Measurements from ENCODE around the gene SERPINA4.
A peak's percentile ranks its signal among the peaks of the same experiment; 100 is the strongest.

Gene SERPINA4

GRCh38 chr14:94543449-94544124 is 17.7 kb upstream of the SERPINA4 start:
- DNase-seq: no peak

DNA sequence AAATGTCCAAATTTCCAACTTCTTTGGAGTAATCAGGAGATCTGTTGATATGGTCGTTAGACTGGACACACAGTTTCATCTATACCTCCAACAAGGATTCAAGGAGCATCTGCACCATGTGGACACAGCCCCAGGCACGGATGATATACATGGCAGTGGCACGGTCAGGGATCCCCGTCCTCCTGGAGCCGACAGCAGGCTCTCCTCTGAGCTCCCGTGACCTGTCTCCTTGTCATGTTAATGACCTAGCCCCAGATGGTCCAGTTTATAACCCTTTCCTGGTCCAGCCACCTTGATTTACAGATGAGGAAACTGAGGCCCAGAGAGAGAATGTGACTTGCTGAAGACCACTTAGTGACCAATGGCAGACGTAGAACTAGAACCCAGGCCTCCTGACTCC is 16.5 kb upstream of the SERPINA4 start:
- no peak for DNase-seq

- DNase-seq: no peak
These were observed 16.0 kb upstream of the SERPINA4 start for GRCh38 chr14:94545131-94545841.

GRCh38 chr14:94547151-94547680 is 14.0 kb upstream of the SERPINA4 start:
- DNase-seq: no peak

DNA sequence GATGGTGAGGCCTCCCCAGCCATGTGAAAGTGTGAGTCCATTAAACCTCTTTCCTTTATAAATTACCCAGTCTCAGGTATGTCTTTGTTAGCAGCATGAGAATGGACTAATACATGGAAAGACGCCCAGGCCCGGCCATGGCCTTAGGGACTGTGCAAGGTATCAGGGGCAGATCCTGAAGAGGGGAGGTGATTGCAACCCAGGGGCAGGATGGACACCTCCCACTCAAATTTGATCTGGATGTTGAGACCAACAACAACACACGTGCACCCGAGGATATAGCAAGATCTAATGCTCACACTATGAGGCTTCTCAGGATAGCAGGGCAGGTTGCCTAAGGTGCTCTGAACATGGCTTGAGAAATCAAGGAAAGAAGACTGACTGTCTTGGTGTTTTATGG is 13.5 kb upstream of the SERPINA4 start:
- no peak for DNase-seq

GRCh38 chr14:94548131-94548998 is 12.9 kb upstream of the SERPINA4 start:
- DNase-seq: no peak

DNA sequence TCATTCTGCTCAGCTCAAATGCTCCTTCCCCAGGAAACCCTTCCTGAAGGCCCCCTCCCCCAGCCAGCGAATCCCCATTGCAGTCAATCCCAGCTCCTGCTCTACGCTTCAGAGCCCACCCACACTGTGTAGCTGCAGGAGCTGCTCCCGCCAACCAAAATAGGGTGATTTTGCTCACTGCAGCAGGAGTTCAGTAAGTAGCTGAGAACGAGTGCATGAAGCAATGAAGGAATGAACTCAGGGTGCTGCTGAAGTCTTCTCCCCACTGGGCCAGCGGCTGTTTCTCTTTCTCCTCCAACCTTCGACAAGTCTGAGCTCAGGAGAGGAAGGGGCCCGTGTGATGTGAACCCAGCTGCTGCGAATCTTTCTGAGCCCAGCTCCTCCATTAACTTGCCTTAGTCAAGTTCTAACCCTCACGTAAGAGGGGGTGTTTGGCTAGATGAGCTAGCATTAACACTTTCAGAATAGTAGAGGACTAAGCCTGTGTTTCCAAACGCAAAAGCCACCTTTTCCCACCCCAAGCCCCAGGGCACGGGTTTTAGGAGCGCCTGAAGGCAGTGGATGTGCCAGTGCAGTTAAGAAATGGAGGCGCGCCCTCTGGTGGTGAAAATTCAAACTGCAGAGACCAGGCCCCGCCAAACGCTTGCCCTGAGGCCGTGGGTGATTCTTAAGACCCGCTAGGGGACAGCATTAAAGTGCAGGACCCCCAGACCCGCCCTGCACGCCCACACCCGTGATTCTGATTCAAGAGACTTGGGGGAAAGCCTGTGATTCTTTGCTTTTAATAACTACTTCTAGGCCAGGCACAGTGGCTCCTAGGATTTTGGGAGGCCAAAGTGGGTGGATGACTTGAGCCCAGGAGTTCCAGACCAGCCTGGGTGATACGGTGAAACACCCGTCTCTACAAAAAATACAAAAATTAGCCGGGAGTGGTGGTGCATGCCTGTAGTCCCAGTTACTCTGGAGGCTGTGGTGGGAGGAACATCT is 11.9 kb upstream of the SERPINA4 start:
- DNase-seq: peak; percentile 27

GRCh38 chr14:94550041-94550440 is 11.2 kb upstream of the SERPINA4 start:
- DNase-seq: no peak

GRCh38 chr14:94555991-94556390 is 5.3 kb upstream of the SERPINA4 start:
- DNase-seq: no peak

GRCh38 chr14:94557327-94557726 is 3.9 kb upstream of the SERPINA4 start:
- no peak for DNase-seq

DNA sequence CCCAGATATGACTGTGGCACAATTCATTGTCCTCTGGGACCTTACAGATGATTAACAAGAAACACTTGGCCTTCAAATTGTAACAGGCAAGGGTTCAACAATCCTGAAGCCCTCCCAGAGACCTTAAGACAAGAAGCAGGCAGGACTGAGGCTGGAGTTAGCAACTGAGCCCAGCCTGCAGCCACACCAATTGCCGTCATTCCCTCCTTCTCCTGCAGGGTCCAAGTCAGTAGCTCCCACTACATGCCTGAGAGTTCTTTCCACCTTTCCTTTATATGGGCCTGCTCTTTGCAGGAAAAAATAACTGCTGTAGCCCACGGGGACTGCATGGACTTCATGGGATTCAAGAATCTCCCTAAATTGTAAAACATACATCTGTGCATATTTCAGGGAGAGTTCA is 2.4 kb upstream of the SERPINA4 start:
- DNase-seq: no peak

DNA sequence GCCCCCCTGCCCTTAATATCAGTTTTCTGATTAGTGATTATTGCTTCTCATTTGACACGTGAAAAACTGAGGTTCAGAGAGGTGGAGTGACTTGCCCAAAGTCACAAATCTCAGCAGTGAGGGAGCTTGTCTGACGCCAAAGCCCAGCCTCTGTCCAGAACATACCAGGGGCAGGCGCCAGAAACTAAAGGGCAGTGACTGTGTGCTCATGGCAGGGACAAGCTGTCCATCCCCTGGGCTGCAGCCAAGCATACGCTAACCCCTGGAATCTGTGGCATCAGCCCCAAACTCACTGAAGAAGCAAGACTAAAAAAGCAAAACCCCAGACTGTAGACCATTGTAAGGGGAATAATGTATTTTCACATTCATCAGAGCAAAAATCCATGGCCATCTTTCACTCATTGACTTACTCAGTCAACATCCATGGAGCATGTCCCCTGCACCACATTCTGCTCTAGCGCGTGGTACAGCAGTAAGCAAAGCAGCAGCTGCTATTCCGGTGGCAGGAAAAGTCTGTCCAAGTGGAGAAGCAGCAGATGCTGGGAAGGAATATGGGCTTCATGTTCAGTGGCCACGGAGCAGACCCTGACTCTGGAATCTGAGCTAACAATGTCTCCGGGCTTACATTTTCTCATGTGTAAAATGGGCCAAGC is 1.5 kb upstream of the SERPINA4 start:
- DNase-seq: no peak

GRCh38 chr14:94560291-94560665 is 964 bp upstream of the SERPINA4 start:
- DNase-seq: no peak

DNA sequence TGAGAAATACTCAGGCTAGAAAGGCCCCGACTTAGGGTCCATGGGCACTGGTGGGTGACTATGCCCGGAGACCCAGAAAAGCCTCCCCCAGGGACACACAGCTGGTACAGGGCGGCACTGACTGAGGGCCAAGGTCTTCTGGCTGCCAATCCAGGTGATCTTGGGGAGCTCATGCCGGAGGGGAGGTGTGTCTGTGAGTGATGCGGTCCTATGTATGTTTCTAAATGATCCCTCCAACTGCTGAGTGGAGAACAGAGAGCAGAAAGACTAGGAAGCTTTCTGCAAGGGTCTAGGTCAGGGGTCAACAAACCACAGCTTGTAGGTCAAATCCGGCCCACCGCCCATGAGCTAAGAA is 391 bp downstream of the SERPINA4 start:
- DNase-seq: no peak

GRCh38 chr14:94562022-94562421 is 780 bp downstream of the SERPINA4 start:
- DNase-seq: no peak

DNA sequence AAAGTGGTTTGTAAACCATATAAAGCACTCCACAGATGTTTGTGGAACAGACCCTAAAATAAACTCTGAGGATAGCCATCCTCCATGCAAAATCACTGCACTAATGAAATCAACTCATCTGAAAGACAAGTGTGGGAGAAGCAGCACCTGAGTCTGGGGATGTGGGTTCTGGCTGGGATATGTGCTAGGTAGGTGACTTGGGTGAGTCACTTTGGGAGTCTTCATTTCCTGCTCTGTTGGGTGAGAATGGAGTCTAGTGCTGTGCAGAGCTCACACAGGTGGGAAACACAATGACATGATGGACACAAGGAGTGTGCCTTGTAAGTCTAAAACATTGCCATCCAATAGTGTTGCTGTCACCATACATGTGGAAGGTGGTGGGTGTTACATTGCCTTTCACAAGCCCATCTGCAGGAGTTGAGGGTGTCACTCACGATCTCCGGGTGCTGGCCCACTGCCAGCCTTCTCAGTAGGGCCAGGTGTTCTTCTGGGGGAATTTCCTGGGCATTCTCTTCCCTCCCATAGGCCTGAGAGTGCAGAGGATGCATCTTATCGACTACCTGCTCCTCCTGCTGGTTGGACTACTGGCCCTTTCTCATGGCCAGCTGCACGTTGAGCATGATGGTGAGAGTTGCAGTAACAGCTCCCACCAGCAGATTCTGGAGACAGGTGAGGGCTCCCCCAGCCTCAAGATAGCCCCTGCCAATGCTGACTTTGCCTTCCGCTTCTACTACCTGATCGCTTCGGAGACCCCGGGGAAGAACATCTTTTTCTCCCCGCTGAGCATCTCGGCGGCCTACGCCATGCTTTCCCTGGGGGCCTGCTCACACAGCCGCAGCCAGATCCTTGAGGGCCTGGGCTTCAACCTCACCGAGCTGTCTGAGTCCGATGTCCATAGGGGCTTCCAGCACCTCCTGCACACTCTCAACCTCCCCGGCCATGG is 2.0 kb downstream of the SERPINA4 start:
- no peak for DNase-seq

- no peak for DNase-seq
These were observed 3.1 kb downstream of the SERPINA4 start for GRCh38 chr14:94564381-94564780.

GRCh38 chr14:94568186-94568585 is 6.9 kb downstream of the SERPINA4 start:
- no peak for DNase-seq

DNA sequence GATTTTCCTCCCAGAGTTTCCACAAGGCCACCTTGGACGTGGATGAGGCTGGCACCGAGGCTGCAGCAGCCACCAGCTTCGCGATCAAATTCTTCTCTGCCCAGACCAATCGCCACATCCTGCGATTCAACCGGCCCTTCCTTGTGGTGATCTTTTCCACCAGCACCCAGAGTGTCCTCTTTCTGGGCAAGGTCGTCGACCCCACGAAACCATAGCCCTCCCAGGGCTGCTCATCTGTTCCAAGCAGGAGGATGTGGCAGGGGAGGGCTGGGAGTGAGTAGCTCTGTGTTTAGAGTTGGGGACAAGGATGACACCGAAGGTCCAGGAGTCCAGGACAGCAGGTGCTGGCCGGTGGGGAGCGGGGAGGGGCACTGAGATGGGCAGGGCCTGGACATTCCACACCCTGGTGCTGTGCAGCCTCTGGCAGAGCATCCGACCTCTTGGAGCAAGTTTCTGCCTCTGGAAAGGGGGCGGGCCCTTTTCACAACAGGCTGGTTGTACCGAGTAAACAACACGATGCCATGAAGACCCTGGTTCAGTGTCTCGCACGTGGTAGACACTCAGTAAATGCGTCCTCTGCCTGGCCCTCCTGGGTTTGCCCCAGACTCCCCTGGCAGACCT is 8.2 kb downstream of the SERPINA4 start:
- DNase-seq: no peak

GRCh38 chr14:94570002-94570400 is 8.8 kb downstream of the SERPINA4 start:
- DNase-seq: no peak

All from NCI-H526 treated with DMSO at 0.1 percent for 48 hours (cell line).